ENCODE measurements around the gene UQCRQ. TPM values are rescaled to one million over a fixed set of nuclear protein-coding genes. Genes with fewer than 3 reads are reported as not detected.

UQCRQ gene
- total RNA-seq, 1 donor from 2014 or later = 387 TPM

- TF ChIP-seq, protein P1, sequence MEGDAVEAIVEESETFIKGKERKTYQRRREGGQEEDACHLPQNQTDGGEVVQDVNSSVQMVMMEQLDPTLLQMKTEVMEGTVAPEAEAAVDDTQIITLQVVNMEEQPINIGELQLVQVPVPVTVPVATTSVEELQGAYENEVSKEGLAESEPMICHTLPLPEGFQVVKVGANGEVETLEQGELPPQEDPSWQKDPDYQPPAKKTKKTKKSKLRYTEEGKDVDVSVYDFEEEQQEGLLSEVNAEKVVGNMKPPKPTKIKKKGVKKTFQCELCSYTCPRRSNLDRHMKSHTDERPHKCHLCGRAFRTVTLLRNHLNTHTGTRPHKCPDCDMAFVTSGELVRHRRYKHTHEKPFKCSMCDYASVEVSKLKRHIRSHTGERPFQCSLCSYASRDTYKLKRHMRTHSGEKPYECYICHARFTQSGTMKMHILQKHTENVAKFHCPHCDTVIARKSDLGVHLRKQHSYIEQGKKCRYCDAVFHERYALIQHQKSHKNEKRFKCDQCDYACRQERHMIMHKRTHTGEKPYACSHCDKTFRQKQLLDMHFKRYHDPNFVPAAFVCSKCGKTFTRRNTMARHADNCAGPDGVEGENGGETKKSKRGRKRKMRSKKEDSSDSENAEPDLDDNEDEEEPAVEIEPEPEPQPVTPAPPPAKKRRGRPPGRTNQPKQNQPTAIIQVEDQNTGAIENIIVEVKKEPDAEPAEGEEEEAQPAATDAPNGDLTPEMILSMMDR (IDR thresholded peaks at IDR 0.05) = no peak
- Mint-ChIP-seq H3K4me3 (ENCODE audit: unreplicated experiment) (no peak overlapping the region), H3K36me3 (ENCODE audit: unreplicated experiment) (no peaks in the 10 kb centered on the region), H3K27ac (ENCODE audit: unreplicated experiment) (no peak overlapping the region), H3K27me3 (ENCODE audit: unreplicated experiment) (no peaks in the 10 kb centered on the region), H3K4me1 (ENCODE audit: unreplicated experiment) (peaks cover 16% of the 10 kb centered on the region), H3K9me3 (ENCODE audit: unreplicated experiment) (no peaks in the 10 kb centered on the region)
- no peak for DNase-seq (ENCODE audit: extremely low spot score, unreplicated experiment)
Measured at GRCh38 chr5:132825834-132826391, 40.5 kb upstream of the UQCRQ start.

DNA sequence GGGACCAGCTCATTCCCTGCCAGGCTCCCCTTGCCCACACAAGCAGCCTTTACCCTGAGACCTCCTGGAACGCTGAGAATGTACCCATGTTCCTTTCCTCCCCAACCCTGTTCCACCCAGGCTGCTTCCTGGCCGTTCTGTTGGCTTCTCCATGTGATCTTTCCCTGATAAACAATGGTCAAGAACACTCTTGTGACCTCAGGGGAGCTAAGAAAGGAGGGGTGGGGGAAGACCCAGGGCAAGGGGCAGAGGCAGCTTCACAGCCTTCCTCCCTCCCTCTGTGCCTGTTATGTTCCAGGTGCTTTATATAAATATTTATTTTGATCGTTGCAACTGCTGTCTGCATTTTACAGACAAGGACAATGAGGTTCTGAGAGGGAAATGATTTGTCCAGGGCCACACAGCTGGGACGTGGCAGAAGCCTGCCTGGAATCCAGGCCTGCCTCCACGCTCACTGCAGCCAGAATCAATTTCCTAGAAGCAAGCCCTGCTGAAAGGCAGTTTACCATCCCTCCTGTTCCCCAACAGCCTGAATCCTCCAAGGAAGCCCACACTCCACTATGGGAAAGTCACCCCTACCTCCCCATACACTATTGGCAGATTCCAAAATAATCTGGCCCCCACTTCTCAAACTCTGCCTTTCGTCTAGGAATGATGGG, 39.9 kb upstream of the UQCRQ start:
- DNase-seq (ENCODE audit: extremely low spot score, unreplicated experiment) = no peak
- H3K36me3 Mint-ChIP-seq (ENCODE audit: unreplicated experiment) = no peaks in the 10 kb centered on the region
- no peak overlapping the region for H3K27ac Mint-ChIP-seq (ENCODE audit: unreplicated experiment)
- peaks cover 19% of the 10 kb centered on the region for H3K4me1 Mint-ChIP-seq (ENCODE audit: unreplicated experiment)
- TF ChIP-seq, protein P1 (IDR thresholded peaks at IDR 0.05) = no peak
- no peaks in the 10 kb centered on the region for H3K27me3 Mint-ChIP-seq (ENCODE audit: unreplicated experiment)
- no peaks in the 10 kb centered on the region for H3K9me3 Mint-ChIP-seq (ENCODE audit: unreplicated experiment)
- H3K4me3 Mint-ChIP-seq (ENCODE audit: unreplicated experiment) = no peak overlapping the region

GRCh38 chr5:132827943-132828673, 38.3 kb upstream of the UQCRQ start:
- Mint-ChIP-seq H3K9me3 (ENCODE audit: unreplicated experiment) (no peaks in the 10 kb centered on the region), H3K36me3 (ENCODE audit: unreplicated experiment) (no peaks in the 10 kb centered on the region), H3K4me1 (ENCODE audit: unreplicated experiment) (peaks cover 14% of the 10 kb centered on the region), H3K27me3 (ENCODE audit: unreplicated experiment) (no peaks in the 10 kb centered on the region), H3K4me3 (ENCODE audit: unreplicated experiment) (no peak overlapping the region), H3K27ac (ENCODE audit: unreplicated experiment) (no peak overlapping the region)
- TF ChIP-seq, protein P1 (IDR thresholded peaks at IDR 0.05) = no peak
- no peak for DNase-seq (ENCODE audit: extremely low spot score, unreplicated experiment)

- Mint-ChIP-seq H3K36me3 (ENCODE audit: unreplicated experiment) (no peaks in the 10 kb centered on the region), H3K4me3 (ENCODE audit: unreplicated experiment) (peak overlapping the region; percentile 87), H3K4me1 (ENCODE audit: unreplicated experiment) (peaks cover 14% of the 10 kb centered on the region), H3K9me3 (ENCODE audit: unreplicated experiment) (no peaks in the 10 kb centered on the region), H3K27me3 (ENCODE audit: unreplicated experiment) (no peaks in the 10 kb centered on the region), H3K27ac (ENCODE audit: unreplicated experiment) (no peak overlapping the region)
- DNase-seq (ENCODE audit: extremely low spot score, unreplicated experiment) = no peak
- TF ChIP-seq, protein P1 (IDR thresholded peaks at IDR 0.05) = no peak
Measured at GRCh38 chr5:132828846-132829494, 37.5 kb upstream of the UQCRQ start.

Data from osteocyte (in vitro differentiated cells).